ENCODE results near the gene NCOA3.
"Not testable (repeated sequence)": the region's sequence is repeated elsewhere in the genome, so short reads cannot be mapped to it uniquely, and the experiment has no call there.

NCOA3 gene

GRCh38 chr20:47546184-47547033 is 44.7 kb downstream of the NCOA3 start:
- peak overlapping the region; percentile 4; the same call in 1 of the 2 replicates for H3K27ac ChIP-seq
- no peak for TF ChIP-seq CTCF (conservative IDR thresholded peaks at IDR 0.05)

GRCh38 chr20:47547034-47547387 is 45.3 kb downstream of the NCOA3 start:
- TF ChIP-seq CTCF (conservative IDR thresholded peaks at IDR 0.05), result no peak
- H3K27ac ChIP-seq, result no peak overlapping the region

GRCh38 chr20:47549671-47550070 is 48.0 kb downstream of the NCOA3 start:
- no peak for TF ChIP-seq CTCF (conservative IDR thresholded peaks at IDR 0.05)

GRCh38 chr20:47551222-47551621 is 49.5 kb downstream of the NCOA3 start:
- no peak for TF ChIP-seq CTCF (conservative IDR thresholded peaks at IDR 0.05)

More at GRCh38 chr20:47549671-47550070, 48.0 kb downstream of the NCOA3 start:
- no peak overlapping the region for H3K27ac ChIP-seq

GRCh38 chr20:47551841-47552240 is 50.2 kb downstream of the NCOA3 start:
- TF ChIP-seq CTCF (conservative IDR thresholded peaks at IDR 0.05), result no peak
- no peak overlapping the region for H3K27ac ChIP-seq

More at GRCh38 chr20:47551222-47551621, 49.5 kb downstream of the NCOA3 start:
- no peak overlapping the region for H3K27ac ChIP-seq

- no peak for TF ChIP-seq CTCF (conservative IDR thresholded peaks at IDR 0.05)
- H3K27ac ChIP-seq, result no peak overlapping the region
Measured at GRCh38 chr20:47552996-47553395, 51.3 kb downstream of the NCOA3 start.

- H3K27ac ChIP-seq, result not testable (repeated sequence)
Measured at GRCh38 chr20:47553594-47554235, 52.0 kb downstream of the NCOA3 start.

GRCh38 chr20:47554283-47554682 is 52.6 kb downstream of the NCOA3 start:
- H3K27ac ChIP-seq, result not testable (repeated sequence)
